GM18951 (cell line): ENCODE measurements around the gene FARP2.
"Not testable (repeated sequence)": the region's sequence is repeated elsewhere in the genome, so short reads cannot be mapped to it uniquely, and the experiment has no call there.

Experiments used
- POLR2A ChIP-seq: IDR thresholded peaks from 4 replicates; pipeline ENCODE4 v1.6.1; 2011; ENCODE audit warnings: mild to moderate bottlenecking; ENCODE audit not compliant: insufficient read length, insufficient read depth; ENCODE audit errors: extremely low read depth
- in situ Hi-C: fragments of 300-500 bp; cut with MboI; formaldehyde crosslinking; loops from one replicate; pipeline ENCODE4 v1.12.0; 2022; ENCODE audit warnings: low sequenced_read_pairs, mixed read lengths, inconsistent platforms; ENCODE audit not compliant: unreplicated experiment

The FARP2 gene

GRCh38 chr2:241509155-241509784 lies 153.2 kb downstream of the FARP2 start:
- TF ChIP-seq POLR2A = no peak
- in situ Hi-C loops = no loop called here

GRCh38 chr2:241511091-241511741 lies 155.1 kb downstream of the FARP2 start:
- no peak for TF ChIP-seq POLR2A
- in situ Hi-C loops = no loop called here

GRCh38 chr2:241514553-241514952 lies 158.5 kb downstream of the FARP2 start:
- no peak for TF ChIP-seq POLR2A
- in situ Hi-C loops = no loop called here

GRCh38 chr2:241514986-241515737 lies 159.1 kb downstream of the FARP2 start:
- no peak for TF ChIP-seq POLR2A
- in situ Hi-C loops = no loop called here

- in situ Hi-C loops = no loop called here
- TF ChIP-seq POLR2A = no peak
These were observed 160.5 kb downstream of the FARP2 start for GRCh38 chr2:241516520-241516965.

GRCh38 chr2:241517297-241517696 lies 161.2 kb downstream of the FARP2 start:
- no peak for TF ChIP-seq POLR2A
- in situ Hi-C loops = no loop called here

- TF ChIP-seq POLR2A = no peak
These were observed 163.6 kb downstream of the FARP2 start for GRCh38 chr2:241519669-241520068.

GRCh38 chr2:241522477-241522876 lies 166.4 kb downstream of the FARP2 start:
- TF ChIP-seq POLR2A = no peak
- in situ Hi-C loops = no loop called here

More at GRCh38 chr2:241519669-241520068, 163.6 kb downstream of the FARP2 start:
- in situ Hi-C loops = no loop called here

GRCh38 chr2:241525818-241526780 lies 170.0 kb downstream of the FARP2 start:
- in situ Hi-C loops = not testable (repeated sequence)

GRCh38 chr2:241530571-241530970 lies 174.5 kb downstream of the FARP2 start:
- in situ Hi-C loops = no loop called here
- no peak for TF ChIP-seq POLR2A

GRCh38 chr2:241531161-241531722 lies 175.2 kb downstream of the FARP2 start:
- no peak for TF ChIP-seq POLR2A
- in situ Hi-C loops = no loop called here

- in situ Hi-C loops = no loop called here
- TF ChIP-seq POLR2A = no peak
These were observed 176.1 kb downstream of the FARP2 start for GRCh38 chr2:241532168-241532567.

GRCh38 chr2:241532733-241533601 lies 176.9 kb downstream of the FARP2 start:
- in situ Hi-C loops = no loop called here
- no peak for TF ChIP-seq POLR2A
